Stimulated activated CD8-positive, alpha-beta memory T cell treated with anti-CD3 and anti-CD28 coated beads, Interleukin-15, amount 100 ng/mL, for 4 hours (primary cell): ENCODE measurements around the gene KIAA0930.

ENCODE experiments used
- DNase-seq, 2 donors: peaks; one replicate each; pipeline ENCODE4 v3.0.0-alpha.2; 2020; ENCODE audit warnings: low read depth in 2 of 2

The KIAA0930 gene

DNA sequence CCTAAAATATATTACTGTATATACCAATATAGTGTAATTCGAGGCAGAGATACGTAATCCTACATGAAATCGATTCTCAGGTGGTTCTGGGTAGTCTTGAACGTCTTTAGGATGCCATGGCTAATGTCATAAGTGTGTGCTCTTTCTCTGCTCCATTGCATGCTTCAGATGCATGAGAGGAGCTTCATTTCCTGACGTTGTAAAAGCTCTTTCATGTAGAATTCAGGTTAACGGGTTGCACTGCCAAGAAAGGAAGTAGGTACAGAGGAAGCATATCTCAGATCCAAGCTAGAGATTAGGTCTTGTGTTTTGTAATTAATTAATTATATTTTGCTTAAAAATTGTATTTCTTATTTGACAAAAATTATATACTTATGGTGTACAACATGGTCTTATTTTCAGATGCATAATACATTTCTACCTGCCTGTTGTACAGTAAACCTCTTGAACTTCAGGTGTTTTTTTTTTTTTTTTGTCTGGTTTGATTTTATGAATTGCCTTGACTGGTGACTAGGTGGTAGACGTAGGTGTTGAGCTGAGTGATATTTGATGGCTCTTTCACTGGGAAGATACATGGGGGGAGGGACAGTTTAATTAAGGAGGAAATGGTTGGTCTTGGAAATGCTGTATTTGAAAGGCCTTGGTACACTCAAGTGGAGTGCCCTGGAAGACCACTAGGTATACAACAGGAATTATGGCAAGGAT lies 67.7 kb downstream of the KIAA0930 start:
- DNase-seq = no peak

DNA sequence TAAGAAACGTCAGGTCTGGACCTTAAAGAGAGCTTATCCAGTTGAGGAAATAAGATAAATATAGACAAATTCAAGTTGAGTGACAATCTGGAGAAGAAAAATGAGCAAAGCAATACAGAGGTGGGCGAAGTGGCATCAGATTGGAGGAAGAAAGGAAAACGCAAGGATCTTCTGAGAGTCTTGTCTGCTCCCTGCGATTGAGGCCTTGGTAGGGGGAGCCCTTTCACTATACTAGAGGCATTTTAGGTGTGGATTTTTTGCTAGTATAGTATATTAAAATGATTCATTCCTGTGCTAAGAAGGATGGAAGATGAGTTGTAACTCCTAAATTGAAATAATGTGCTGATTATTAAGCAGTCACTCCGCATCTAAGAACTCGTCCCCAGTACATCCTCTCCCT lies 68.9 kb downstream of the KIAA0930 start:
- no peak for DNase-seq

DNA sequence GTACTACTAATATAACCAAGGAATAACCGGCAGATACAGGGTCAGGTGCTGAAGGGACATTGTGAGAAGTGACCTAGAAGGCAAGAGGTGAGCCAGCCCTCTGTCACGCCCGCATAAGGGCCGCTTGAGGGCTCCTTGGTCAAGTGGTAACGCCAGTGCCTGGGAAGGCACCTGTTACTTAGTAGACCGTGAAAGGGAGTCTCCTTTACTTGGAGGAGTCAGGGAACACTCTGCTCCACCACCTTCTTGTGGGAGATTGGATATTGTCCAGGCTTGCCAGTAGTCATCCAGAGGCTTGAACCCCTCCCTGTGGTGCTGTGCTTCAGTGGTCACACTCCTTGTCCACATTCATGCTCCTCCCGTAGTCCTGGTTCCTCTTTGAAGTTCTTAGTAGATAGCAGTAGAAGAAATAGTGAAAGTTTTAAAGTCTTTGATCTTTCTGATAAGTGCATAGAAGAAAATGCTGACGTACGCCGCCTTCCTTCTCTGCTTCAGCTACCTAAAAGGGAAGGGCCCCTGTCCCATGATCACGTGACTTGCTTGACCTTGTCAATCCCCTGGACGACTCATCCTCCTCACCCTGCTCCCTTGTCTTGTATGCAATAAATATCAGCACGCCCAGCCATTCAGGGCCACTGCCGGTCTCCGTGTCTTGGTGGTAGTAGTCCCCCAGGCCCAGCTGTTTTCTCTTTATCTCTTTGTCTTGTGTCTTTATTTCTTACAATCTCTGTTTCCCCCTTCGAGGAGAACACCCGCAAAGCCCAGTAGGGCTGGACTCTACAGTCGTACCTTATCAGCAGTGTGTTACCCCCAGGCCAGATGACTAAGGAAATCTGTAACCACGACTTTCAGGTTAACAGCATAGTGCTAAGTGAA lies 70.9 kb downstream of the KIAA0930 start:
- no peak for DNase-seq

DNA sequence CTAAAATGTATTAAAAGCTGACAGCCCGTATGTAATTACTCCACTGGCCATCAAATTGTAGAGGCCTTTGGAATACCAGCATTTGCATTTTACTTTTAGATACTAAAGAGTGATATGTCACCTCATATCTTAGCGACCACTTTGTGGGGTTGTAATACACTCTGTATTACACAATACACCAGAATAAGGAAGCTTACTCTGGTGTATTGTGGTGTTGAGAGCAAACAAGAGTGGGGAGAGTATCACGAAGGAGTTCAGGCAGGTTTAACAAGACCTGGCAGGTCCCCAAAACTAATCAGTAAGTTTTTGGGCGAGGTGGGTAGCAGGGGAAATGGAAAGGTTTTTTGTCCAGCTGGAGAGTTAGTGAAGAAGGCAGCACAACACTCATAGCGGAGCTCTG lies 73.8 kb downstream of the KIAA0930 start:
- DNase-seq = no peak

DNA sequence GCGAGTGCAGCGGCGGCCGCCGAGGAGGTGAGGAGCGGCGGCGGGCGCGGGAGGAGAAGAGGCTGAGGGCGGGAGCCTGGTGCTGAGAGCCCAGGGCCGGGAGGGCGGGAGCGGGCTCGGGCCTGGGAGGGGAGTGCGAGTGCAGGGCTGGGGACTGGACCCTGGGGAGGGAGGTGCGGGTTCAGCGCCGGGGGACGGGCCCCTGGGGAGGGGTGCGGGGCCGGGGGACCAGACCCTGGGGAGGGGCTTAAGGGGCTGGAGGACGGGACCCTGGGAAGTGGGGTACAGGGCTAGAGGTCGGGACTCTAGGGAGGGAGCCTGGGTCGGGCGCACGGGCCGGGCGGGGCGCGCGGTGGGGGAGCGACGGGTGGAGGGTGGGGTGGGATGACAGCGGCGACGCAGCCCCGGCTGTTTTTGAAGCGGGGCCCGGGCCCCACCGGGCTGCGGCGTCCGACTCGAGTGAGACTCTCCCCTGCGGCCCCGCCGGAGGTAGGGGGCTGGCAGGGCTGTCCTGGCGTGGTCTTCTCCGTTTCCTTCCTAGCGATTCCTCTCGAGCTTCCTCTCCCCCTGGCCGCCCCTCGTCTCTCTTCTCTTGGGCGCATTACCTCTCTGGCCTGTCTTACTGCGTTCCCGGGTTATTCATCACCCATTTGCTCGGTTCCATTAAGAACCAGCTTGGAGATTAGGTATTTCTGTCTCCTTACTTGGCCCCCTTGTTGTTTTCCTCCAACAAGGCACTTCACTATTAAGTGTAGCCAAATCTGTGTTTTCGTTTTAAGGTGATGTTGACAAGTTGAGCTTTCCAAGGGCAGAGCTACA lies 76.2 kb downstream of the KIAA0930 start:
- DNase-seq = peak in 1 of 2 donors; percentile 20

DNA sequence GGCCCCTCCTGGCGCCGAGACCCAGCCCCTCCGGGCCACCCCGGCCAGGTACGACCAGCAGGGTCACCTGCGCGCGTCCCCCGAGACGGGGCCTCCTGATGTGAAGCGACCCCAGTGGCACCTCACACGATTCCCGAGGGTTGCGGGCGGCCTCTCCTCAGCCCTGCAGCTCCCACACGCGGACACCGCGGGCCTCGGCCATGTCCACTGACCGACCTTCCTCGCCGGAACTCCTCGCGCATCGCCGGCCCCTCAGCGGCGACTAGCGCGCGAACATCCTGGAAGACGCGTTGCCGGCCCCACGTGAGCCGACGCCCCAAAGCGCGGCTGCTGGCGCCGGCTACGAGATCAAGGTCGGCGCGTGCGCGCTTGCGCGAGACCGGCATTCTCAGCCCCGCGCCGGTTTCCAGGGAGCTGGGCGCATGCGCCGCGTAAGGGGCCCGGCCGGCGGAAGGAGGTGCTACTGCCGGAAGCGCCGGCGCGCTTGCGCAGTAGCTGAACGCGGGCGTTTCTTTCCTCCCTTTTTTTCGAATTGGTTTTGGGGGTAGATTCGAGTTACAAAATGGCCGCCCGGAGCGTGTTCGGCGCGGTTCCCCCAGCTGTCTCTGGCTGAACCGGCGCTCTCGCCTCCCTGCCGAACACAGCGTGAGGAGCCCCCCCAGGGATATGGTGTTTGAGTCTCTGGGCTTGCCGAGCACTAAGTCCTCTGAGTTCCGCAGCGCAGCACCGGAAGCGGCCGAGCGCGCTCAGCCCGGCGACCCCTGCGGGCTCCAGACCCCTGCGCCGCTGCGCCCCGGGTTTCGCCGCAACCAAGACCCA lies 77.0 kb downstream of the KIAA0930 start, which contains the start of gene NUP50:
Gene NUP50 (plus strand): TSS at position 475 of the 819 bp plus-strand sequence. CDS start 4,253 bp downstream, outside the sequence.
- DNase-seq = peak; percentile 91 to 96

DNA sequence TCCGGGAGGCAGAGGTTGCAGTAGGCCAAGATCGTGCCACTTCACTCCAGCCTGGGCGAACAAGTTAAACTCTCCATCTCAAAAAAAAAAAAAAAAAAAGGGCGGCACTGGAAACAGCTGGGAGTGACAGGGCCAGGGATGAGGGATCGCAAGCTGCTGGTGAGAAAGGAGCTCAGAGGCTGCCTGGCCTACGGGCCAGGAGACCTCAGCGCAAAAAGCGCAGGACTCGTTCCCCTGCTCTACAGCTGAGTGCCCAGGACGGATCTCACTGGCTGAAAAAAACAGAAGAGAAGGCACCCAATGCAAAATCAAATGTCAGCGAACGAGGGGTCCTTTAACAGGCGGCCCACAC lies 77.6 kb downstream of the KIAA0930 start:
- no peak for DNase-seq

DNA sequence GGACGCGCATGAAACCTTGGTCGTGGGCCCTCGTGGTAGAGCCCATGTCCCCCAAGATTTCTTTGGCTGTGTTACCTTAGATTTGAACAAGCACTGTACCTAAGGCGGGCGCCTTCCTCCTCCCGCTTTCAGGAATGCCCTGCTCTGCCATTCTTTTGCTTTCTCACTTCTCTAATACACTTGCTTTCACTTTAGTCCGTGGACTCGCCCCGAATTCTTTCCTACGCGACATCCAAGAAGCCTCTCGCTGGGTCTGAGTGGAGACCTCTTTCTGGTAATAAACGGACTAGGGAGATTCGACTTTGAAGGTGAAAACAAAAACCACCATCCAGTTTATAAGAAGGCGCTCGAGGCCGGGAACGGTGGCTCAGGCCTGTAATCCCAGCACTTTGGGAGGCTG lies 78.2 kb downstream of the KIAA0930 start:
- no peak for DNase-seq

DNA sequence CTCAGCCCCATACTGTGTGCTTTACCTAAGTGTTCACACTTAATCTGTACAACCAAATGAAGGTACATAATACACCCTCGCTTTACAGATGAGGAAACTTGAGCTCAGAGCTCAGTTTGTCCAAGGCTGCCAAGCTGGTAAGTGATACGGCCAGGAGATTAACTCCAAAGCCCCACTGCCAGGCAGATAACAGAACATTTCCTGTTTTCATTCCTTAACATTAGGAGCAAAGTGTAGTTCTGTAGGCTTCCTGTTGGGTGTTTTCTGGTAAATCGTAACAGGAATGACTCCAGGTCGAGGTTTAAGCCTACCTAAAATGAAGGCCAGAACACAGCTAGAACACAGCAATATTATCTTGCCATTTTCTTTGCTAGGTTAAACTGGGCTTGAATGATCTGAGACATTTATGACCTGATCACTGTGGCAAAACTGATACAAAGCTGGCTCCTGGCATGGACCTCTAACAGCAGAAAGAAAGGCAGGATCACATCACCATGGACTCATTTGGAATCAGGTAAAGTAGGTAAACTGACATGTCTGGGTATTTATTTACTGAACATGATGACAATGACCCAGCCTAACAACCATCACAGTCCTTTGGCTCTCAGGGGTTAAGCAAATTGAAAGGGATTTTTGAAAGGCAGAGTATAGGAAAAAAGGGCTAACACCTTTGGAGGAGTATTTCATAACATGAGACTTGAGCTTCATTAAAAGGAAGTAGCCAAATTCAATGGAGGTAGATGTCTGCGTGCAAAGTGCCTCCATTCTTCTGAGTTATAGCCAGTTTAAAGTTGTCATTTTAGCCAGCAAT lies 80.8 kb downstream of the KIAA0930 start:
- DNase-seq = no peak

DNA sequence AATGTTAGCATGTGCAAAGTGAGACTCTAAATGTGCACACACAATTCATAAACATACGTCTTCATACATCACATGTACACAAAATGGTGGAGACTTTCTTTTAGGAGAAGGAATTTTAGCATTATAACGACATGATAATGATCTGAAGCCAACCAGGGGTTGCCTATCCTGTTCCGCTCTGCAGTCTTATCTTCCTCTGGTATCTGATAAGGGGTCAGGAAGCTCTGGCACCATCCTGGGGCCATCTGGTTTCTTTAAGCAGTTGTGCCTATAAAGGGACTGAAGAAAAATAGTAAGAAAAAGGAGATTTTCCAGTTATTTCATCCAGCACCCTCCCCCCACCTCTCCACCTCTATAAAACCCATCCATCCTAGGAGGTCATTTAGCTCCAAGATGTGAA lies 82.8 kb downstream of the KIAA0930 start:
- DNase-seq = no peak

DNA sequence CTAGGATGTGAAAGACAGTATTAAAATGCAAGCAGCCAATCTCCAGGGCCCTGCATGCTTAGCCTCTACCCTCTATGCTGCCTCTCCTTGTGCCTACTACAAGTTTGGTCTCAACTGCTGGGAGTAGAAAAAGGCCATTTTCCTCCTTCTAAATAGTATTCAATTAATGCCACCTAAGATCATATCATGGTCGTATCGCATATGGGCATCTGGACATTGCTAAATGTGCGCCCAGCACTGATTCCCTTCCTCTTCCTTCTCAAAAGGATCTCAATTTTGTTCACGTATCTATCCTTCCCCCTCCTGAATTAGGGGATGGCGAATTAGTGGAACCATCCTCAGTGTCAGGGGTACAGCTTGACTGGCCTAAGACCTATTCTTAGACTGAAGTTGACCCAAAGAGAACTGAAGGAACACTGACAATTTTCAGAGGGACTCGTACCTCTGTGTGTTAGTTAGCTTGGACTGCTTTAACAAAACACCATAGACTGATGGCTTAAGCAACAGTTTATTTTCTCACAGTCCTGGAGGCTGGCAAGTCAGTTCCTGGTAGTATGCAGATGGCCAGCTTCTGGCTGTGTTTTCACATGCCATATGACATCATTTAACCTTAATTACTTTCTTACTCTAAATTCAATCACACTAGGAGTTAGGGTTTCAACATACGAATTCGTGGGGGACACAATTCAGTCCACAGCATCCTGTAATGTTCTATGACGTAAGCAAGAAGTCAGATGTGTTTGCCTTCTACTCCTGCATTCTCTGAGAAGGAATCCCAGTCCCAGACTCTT lies 85.4 kb downstream of the KIAA0930 start:
- no peak for DNase-seq

DNA sequence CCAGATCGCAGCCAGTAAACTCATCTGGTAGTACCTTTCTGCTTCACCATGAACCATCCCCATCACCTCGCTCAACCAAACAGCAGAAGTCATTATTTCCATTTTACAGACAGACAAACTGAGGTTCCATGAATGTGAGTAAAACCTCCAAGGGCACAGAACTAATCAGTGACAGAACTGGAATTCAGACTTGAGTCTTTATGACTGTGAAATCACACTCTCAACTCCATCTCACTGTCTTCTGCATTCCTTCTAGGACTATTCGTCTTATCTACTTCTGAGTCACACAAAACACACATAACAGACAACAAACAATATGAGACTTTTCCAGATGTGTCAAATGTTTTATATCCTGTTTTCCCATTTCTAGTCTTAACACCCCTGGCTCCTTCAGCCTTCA lies 86.3 kb downstream of the KIAA0930 start:
- DNase-seq = no peak

DNA sequence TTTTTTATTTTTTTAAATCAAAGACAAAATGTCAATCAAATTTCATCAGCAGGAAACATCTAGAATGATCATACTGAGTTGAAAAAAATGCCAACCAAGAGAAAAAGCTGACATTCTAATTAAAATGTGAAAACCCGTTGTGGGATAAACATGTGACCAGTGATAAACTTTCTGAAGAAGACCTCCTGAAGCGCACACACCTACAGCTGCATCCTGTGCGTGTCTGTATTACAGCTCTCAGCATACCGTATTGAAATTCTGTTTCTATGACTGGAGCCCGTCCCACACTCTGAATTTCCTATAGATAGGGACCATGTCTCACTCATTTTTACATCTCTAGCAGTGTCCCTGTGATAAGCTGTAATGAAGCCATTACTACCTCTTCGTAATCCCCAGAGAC lies 89.2 kb downstream of the KIAA0930 start:
- DNase-seq = no peak

DNA sequence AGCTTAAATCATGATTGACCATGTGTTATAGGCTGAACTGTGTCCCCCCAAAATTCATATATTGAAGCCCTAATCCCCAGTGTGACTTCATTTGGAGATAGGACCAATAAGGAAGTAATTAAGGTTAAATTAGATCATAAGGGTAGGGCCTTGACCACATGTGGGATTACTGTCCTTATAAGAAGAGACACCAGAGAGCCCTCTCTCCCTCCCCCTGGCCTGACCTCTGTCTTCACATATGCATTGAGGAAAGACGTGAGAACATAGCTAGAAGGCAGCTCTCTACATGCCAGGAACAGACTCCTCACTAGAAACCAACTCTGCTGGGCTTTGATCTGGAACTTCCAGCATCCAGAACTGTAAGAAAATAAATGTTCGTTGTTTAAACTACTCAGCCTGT lies 90.6 kb downstream of the KIAA0930 start:
- no peak for DNase-seq

DNA sequence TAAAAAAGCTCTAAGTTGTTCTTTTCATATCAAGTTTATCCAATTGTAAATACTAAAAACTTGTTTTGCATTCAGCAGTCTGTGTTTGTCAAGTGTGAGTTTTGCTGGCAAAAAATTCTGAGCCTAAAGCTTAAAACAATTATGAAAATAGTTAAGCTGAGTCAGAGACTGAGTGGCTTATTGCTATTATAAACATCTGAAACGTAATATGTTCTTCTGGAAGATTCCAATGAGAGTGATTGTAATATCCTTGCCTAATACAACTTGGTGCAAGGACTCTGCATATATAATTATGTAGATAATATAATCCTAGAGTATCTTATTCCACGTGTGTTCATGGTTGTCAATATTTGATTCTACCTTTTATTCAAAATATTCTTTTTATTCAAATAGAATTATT lies 91.0 kb downstream of the KIAA0930 start:
- no peak for DNase-seq

DNA sequence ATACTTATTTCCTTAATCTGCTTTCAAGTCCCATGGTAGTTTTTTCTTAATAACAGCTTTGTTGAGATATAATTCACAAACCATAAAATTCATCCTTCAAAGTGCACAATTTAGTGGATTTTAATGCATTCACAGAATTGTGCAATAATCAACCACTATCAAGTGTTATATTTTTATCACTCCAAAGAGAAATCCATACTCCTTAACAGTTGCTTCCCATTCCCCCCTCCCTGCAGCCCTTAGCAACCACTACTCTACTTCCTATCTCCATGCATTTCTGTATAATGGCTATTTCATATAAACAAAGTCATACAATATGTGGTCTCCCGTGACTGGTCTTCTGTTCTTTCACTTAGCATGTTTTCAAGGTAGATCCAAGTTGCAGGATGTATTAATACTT lies 95.8 kb downstream of the KIAA0930 start:
- DNase-seq = no peak

DNA sequence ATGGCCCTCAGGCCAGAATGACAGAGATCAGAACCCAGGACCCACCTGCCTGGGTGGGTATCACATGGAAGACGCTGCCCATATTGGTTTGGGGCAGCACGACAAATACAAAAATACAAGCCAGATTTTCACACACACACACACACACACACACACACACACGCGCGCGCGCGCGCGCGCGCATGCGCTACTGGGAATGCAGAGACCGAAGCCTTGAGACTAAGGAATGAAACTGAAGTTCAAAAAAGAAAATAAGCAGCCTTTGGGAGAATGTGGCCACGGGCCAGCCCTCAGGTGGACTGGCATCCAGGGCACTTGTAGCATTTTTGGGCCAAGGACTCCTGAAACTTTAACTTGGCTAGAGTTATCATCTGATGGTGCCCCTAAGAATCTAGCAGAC lies 98.3 kb downstream of the KIAA0930 start:
- no peak for DNase-seq
